ENCODE data around the gene RNF32. TPM values are rescaled to one million over a fixed set of nuclear protein-coding genes. Genes with fewer than 3 reads are reported as not detected.

The RNF32 gene
- total RNA-seq, 1 experiment from 2014 or later = 3.5 TPM

DNA sequence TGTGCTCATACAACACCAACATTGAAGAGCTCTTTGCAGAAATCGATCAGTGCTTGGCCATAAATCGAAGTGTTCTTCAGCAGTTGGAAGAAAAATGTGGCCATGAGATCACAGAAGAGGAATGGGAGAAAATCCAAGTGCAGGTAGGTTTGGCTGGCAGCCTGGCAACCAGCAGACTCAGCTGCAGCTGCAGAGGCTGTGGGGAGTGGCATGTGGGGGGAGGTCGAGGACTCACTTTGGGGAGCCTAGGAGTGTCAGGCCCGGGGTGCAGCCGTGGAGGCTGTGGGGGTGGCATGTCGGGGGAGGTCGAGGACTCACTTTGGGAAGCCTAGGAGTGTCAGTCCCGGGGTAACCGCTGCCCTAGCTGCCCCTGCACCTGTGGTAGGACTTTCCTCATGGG, 35.1 kb downstream of the RNF32 start:
- BruUV-seq (replicated peaks) = no TSS peak
- intact Hi-C loops (cut with micrococcal nuclease; ENCODE audit: unreplicated experiment) = no loop called here

GRCh38 chr7:156676263-156676662, 35.7 kb downstream of the RNF32 start:
- no TSS peak for BruUV-seq (replicated peaks)
- peaks cover 9% of the 10 kb centered on the region for H3K36me3 ChIP-seq (ENCODE audit: control insufficient read depth, insufficient read depth, low read length)

More for the DNA sequence above, 35.1 kb downstream of the RNF32 start:
- DNase-seq (ENCODE audit: low read depth, low spot score) = no peak
- in situ Hi-C loops (cut with HindIII; ENCODE audit: low pct_unique_long_range_greater_than_20kb, low sequenced_read_pairs) = no loop called here
- no peaks in the 10 kb centered on the region for H3K9me3 ChIP-seq (ENCODE audit: control insufficient read depth, insufficient read depth, low read depth, low read length)
- no peak overlapping the region for H3K4me3 ChIP-seq (ENCODE audit: low read depth in 2 of 2, low read length in 2 of 2)
- TF ChIP-seq POLR2AphosphoS5 (IDR thresholded peaks at IDR 0.05; ENCODE audit: low read depth, low read length) (no peak), REST (IDR thresholded peaks at IDR 0.05; ENCODE audit: insufficient read depth in 1 of 2, low read depth in 2 of 2, low read length in 1 of 2) (no peak), SIN3A (IDR thresholded peaks at IDR 0.05; ENCODE audit: borderline replicate concordance, insufficient read depth, low read depth, low read length) (no peak)
- CTCF ChIA-PET = no interaction called here
- no peaks in the 10 kb centered on the region for H3K4me1 ChIP-seq (ENCODE audit: control insufficient read depth, insufficient read depth, low read length)
- ATAC-seq = no peak
- H3K36me3 ChIP-seq (ENCODE audit: control insufficient read depth, insufficient read depth, low read length) = peaks cover 8% of the 10 kb centered on the region
- no peak overlapping the region for H3K27ac ChIP-seq (ENCODE audit: low read length)
- POLR2A ChIA-PET = no interaction called here
- no peaks in the 10 kb centered on the region for H3K27me3 ChIP-seq (ENCODE audit: control insufficient read depth, insufficient read depth, low read length)

More at GRCh38 chr7:156676263-156676662, 35.7 kb downstream of the RNF32 start:
- no peaks in the 10 kb centered on the region for H3K27me3 ChIP-seq (ENCODE audit: control insufficient read depth, insufficient read depth, low read length)
- ChIA-PET CTCF (no interaction called here), POLR2A (no interaction called here)
- no peaks in the 10 kb centered on the region for H3K4me1 ChIP-seq (ENCODE audit: control insufficient read depth, insufficient read depth, low read length)
- H3K9me3 ChIP-seq (ENCODE audit: control insufficient read depth, insufficient read depth, low read depth, low read length) = no peaks in the 10 kb centered on the region
- no peak overlapping the region for H3K4me3 ChIP-seq (ENCODE audit: low read depth in 2 of 2, low read length in 2 of 2)
- TF ChIP-seq REST (IDR thresholded peaks at IDR 0.05; ENCODE audit: insufficient read depth in 1 of 2, low read depth in 2 of 2, low read length in 1 of 2) (no peak), POLR2AphosphoS5 (IDR thresholded peaks at IDR 0.05; ENCODE audit: low read depth, low read length) (no peak), CTCF (IDR thresholded peaks at IDR 0.05) (no peak), SIN3A (IDR thresholded peaks at IDR 0.05; ENCODE audit: borderline replicate concordance, insufficient read depth, low read depth, low read length) (no peak), TCF7L2 (IDR thresholded peaks at IDR 0.05; ENCODE audit: low read depth, low read length) (no peak)
- in situ Hi-C loops (cut with HindIII; ENCODE audit: low pct_unique_long_range_greater_than_20kb, low sequenced_read_pairs) = no loop called here
- DNase-seq (ENCODE audit: low read depth, low spot score) (no peak), ATAC-seq (no peak)
- no peak overlapping the region for H3K27ac ChIP-seq (ENCODE audit: low read length)
- intact Hi-C loops (cut with micrococcal nuclease; ENCODE audit: unreplicated experiment) = no loop called here
